Measurements from ENCODE around the gene SLC45A1. TPM values are rescaled to one million over a fixed set of nuclear protein-coding genes. Genes with fewer than 3 reads are reported as not detected.
A peak's percentile ranks its signal among the peaks of the same experiment; 100 is the strongest.
"Not testable (repeated sequence)": the region's sequence is repeated elsewhere in the genome, so short reads cannot be mapped to it uniquely, and the experiment has no call there.

The SLC45A1 gene
- polyA plus RNA-seq, 3 donors = 0.21 TPM; not detected in 2

DNA sequence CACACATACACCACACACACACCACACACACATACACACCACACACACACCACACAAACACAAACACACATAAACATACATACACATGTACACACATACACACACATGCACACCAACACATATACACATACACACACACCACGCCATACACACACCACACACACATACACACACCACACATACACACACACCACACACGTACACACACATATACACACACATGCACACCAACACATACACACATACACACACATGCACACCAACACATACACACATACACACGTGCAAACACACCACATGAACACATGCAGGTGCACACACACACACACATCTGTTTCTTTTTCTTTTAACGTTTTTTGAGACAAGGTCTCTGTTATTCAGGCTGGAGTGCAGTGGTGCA lies 41.0 kb upstream of the SLC45A1 start:
- intact Hi-C loops (cut with micrococcal nuclease) = no loop called here
- Mint-ChIP-seq H3K27ac (peak overlapping the region in 1 of 7 donors; percentile 44), H3K27me3 (ENCODE audit: low read depth in 3 of 3) (peaks cover 10 to 12% (median 11%) of the 10 kb centered on the region in 3 donors), H3K4me3 (no peak overlapping the region), H3K9me3 (peaks cover 0 to 5% (median 2%) of the 10 kb centered on the region in 7 donors), H3K4me1 (peaks cover 4% of the 10 kb centered on the region), H3K36me3 (no peaks in the 10 kb centered on the region)
- no peaks in the 10 kb centered on the region for H3K27me3 ChIP-seq (ENCODE audit: control insufficient read depth in 2 of 2, insufficient read depth in 2 of 2, low read length in 2 of 2)
- no peak overlapping the region for H3K4me3 ChIP-seq (replicated peaks in 1 of 3; ENCODE audit: low read depth in 2 of 3, low read length in 3 of 3)
- H3K9ac ChIP-seq (ENCODE audit: insufficient read depth, low read length, poor library complexity, severe bottlenecking) = no peak overlapping the region
- no peak overlapping the region for H3K27ac ChIP-seq (ENCODE audit: low read depth in 1 of 2, low read length in 2 of 2)
- H4K20me1 ChIP-seq (ENCODE audit: insufficient read depth, low read length) = no peaks in the 10 kb centered on the region
- no peaks in the 10 kb centered on the region for H3K79me2 ChIP-seq (ENCODE audit: insufficient read depth, low read length)
- H3K4me1 ChIP-seq (ENCODE audit: control insufficient read depth in 1 of 2, insufficient read depth in 2 of 2, low read length in 2 of 2) = peaks cover 3 to 4% of the 10 kb centered on the region in 2 donors
- no peaks in the 10 kb centered on the region for H3K36me3 ChIP-seq (replicated peaks in 1 of 2; ENCODE audit: control insufficient read depth in 1 of 2, insufficient read depth in 2 of 2, low read length in 2 of 2)
- H3K9me3 ChIP-seq (replicated peaks in 1 of 2; ENCODE audit: control insufficient read depth in 1 of 2, insufficient read depth in 1 of 2, low read length in 2 of 2) = no peaks in the 10 kb centered on the region
- no peak for DNase-seq
- TF ChIP-seq, protein P1, sequence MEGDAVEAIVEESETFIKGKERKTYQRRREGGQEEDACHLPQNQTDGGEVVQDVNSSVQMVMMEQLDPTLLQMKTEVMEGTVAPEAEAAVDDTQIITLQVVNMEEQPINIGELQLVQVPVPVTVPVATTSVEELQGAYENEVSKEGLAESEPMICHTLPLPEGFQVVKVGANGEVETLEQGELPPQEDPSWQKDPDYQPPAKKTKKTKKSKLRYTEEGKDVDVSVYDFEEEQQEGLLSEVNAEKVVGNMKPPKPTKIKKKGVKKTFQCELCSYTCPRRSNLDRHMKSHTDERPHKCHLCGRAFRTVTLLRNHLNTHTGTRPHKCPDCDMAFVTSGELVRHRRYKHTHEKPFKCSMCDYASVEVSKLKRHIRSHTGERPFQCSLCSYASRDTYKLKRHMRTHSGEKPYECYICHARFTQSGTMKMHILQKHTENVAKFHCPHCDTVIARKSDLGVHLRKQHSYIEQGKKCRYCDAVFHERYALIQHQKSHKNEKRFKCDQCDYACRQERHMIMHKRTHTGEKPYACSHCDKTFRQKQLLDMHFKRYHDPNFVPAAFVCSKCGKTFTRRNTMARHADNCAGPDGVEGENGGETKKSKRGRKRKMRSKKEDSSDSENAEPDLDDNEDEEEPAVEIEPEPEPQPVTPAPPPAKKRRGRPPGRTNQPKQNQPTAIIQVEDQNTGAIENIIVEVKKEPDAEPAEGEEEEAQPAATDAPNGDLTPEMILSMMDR (IDR thresholded peaks at IDR 0.05) = no peak
- H3K4me2 ChIP-seq (replicated peaks; ENCODE audit: extremely low read depth, low read length, poor library complexity, severe bottlenecking) = no peak overlapping the region
- 97% methylated on average over 3 of the region's 4 CpGs for WGBS (ENCODE audit: insufficient coverage)
- H2AFZ ChIP-seq (ENCODE audit: insufficient read depth, low read depth, low read length, poor library complexity, severe bottlenecking) = no peak overlapping the region

DNA sequence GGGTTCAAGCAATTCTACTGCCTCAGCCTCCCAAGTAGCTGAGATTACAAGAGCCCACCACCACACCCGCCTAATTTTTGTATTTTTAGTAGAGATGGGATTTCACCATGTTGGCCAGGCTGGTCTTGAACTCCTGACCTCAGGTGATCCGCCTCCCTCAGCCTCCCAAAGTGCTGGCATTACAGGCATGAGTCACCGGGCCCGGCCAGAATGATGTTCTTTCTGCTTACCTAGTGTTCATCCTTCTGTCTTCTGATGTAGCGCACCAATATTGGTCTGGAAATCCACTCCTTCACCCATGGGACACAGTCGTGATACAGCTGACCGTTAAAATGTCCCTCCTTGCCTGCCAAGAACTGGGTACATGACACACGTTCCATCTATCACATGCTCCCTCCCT lies 39.2 kb upstream of the SLC45A1 start:
- H3K9me3 ChIP-seq (replicated peaks in 1 of 2; ENCODE audit: control insufficient read depth in 1 of 2, insufficient read depth in 1 of 2, low read length in 2 of 2); H3K36me3 ChIP-seq (replicated peaks in 1 of 2; ENCODE audit: control insufficient read depth in 1 of 2, insufficient read depth in 2 of 2, low read length in 2 of 2); H3K79me2 ChIP-seq (ENCODE audit: insufficient read depth, low read length); H3K9me3 Mint-ChIP-seq; H3K4me3 Mint-ChIP-seq; H3K9ac ChIP-seq (ENCODE audit: insufficient read depth, low read length, poor library complexity, severe bottlenecking); H2AFZ ChIP-seq (ENCODE audit: insufficient read depth, low read depth, low read length, poor library complexity, severe bottlenecking); H3K36me3 Mint-ChIP-seq; intact Hi-C loops (cut with micrococcal nuclease); H3K4me3 ChIP-seq (replicated peaks in 1 of 3; ENCODE audit: low read depth in 2 of 3, low read length in 3 of 3); H3K27me3 ChIP-seq (ENCODE audit: control insufficient read depth in 2 of 2, insufficient read depth in 2 of 2, low read length in 2 of 2); DNase-seq; H3K27ac Mint-ChIP-seq; H3K27ac ChIP-seq (ENCODE audit: low read depth in 1 of 2, low read length in 2 of 2); H3K4me2 ChIP-seq (replicated peaks; ENCODE audit: extremely low read depth, low read length, poor library complexity, severe bottlenecking); H4K20me1 ChIP-seq (ENCODE audit: insufficient read depth, low read length): not testable (repeated sequence)
- Mint-ChIP-seq H3K27me3 (ENCODE audit: low read depth in 3 of 3) (peaks cover 14 to 19% (median 17%) of the 10 kb centered on the region in 3 donors), H3K4me1 (peaks cover 21% of the 10 kb centered on the region)
- 95% methylated on average over 7 of the region's 8 CpGs for WGBS (ENCODE audit: insufficient coverage)
- H3K4me1 ChIP-seq (ENCODE audit: control insufficient read depth in 1 of 2, insufficient read depth in 2 of 2, low read length in 2 of 2) = peaks cover 12 to 20% of the 10 kb centered on the region in 2 donors
